Muscle of arm (tissue), 12 donors: ENCODE results near the gene FAM171A1. TPM values are rescaled to one million over a fixed set of nuclear protein-coding genes. Genes with fewer than 3 reads are reported as not detected.
"Not testable (repeated sequence)": the region's sequence is repeated elsewhere in the genome, so short reads cannot be mapped to it uniquely, and the experiment has no call there.

Experiments
- DNase-seq: peaks from one replicate; pipeline ENCODE4 v3.0.0-alpha.2; 2013
- polyA plus RNA-seq, 12 donors: library from polyadenylated mRNA; unstranded; fragments of 120-200 nt; gene quantifications; one replicate each; pipeline ENCODE4 v1.2.1, GENCODE V29; 2013; ENCODE audit not compliant: insufficient read length in 12 of 12

Gene FAM171A1
- polyA plus RNA-seq, 12 donors: 26.8 to 47.0 (median 34.5) TPM; not detected in 1

- DNase-seq: peak; percentile 92
Observed at GRCh38 chr10:15321431-15322341, 49.4 kb downstream of the FAM171A1 start.

GRCh38 chr10:15320522-15321203 is 50.4 kb downstream of the FAM171A1 start:
- DNase-seq: no peak

GRCh38 chr10:15320118-15320517 is 51.0 kb downstream of the FAM171A1 start:
- no peak for DNase-seq

- DNase-seq: no peak
Observed at GRCh38 chr10:15316871-15317464, 54.1 kb downstream of the FAM171A1 start.

GRCh38 chr10:15316145-15316544 is 54.9 kb downstream of the FAM171A1 start:
- no peak for DNase-seq

- DNase-seq: no peak
Observed at GRCh38 chr10:15315286-15315685, 55.8 kb downstream of the FAM171A1 start.

GRCh38 chr10:15314482-15315045 is 56.5 kb downstream of the FAM171A1 start:
- no peak for DNase-seq

- DNase-seq: no peak
Observed at GRCh38 chr10:15313843-15314242, 57.2 kb downstream of the FAM171A1 start.

- no peak for DNase-seq
Observed at GRCh38 chr10:15313047-15313446, 58.0 kb downstream of the FAM171A1 start.

GRCh38 chr10:15311569-15312280 is 59.4 kb downstream of the FAM171A1 start:
- DNase-seq: no peak

- no peak for DNase-seq
Observed at GRCh38 chr10:15310776-15311568, 60.1 kb downstream of the FAM171A1 start.

- DNase-seq: no peak
Observed at GRCh38 chr10:15309221-15309620, 61.9 kb downstream of the FAM171A1 start.

- no peak for DNase-seq
Observed at GRCh38 chr10:15306735-15307280, 64.3 kb downstream of the FAM171A1 start.

- no peak for DNase-seq
Observed at GRCh38 chr10:15305634-15306033, 65.5 kb downstream of the FAM171A1 start.

- DNase-seq: no peak
Observed at GRCh38 chr10:15305161-15305560, 65.9 kb downstream of the FAM171A1 start.

GRCh38 chr10:15302188-15302956 is 68.7 kb downstream of the FAM171A1 start:
- not testable (repeated sequence) for DNase-seq

- no peak for DNase-seq
Observed at GRCh38 chr10:15300697-15301096, 70.4 kb downstream of the FAM171A1 start.

- DNase-seq: no peak
Observed at GRCh38 chr10:15300145-15300544, 70.9 kb downstream of the FAM171A1 start.

GRCh38 chr10:15296701-15297100 is 74.4 kb downstream of the FAM171A1 start:
- no peak for DNase-seq
